Activated T-cell treated with anti-CD3 and anti-CD28 coated beads, Interleukin-2, amount 50 U/mL, for 1 hour (primary cell): ENCODE results near the gene CASP10.
"Not testable (repeated sequence)": the region's sequence is repeated elsewhere in the genome, so short reads cannot be mapped to it uniquely, and the experiment has no call there.

Experiments
- DNase-seq: peaks from one replicate; pipeline ENCODE4 v3.0.0-alpha.2; 2020

CASP10 gene

DNA sequence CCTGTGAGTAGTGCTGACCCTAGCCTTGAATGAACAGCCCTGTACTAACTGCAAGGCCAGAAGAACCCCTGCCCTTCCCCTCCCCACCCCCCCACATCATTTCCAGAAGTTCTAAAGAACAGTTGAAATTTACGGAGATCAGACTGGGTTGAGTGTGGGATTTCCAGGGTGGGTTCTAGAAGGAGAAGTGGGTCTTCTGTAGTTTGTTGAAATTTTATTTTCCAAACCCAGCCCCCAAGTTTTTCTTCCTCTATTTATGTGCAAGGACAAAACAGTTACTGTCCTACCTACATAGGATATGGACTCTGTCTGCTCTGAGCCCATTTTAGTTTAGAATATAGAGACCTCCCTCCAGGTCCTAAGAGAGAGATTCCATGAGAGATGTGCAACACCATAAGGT, 26.3 kb upstream of the CASP10 start:
- no peak for DNase-seq

- DNase-seq = no peak
Measured at GRCh38 chr2:201157694-201158093, 25.2 kb upstream of the CASP10 start.

- DNase-seq = no peak
Measured at GRCh38 chr2:201158111-201158929, 24.6 kb upstream of the CASP10 start.

- no peak for DNase-seq
Measured at GRCh38 chr2:201164166-201164565, 18.8 kb upstream of the CASP10 start.

GRCh38 chr2:201167546-201167945, 15.4 kb upstream of the CASP10 start:
- no peak for DNase-seq

DNA sequence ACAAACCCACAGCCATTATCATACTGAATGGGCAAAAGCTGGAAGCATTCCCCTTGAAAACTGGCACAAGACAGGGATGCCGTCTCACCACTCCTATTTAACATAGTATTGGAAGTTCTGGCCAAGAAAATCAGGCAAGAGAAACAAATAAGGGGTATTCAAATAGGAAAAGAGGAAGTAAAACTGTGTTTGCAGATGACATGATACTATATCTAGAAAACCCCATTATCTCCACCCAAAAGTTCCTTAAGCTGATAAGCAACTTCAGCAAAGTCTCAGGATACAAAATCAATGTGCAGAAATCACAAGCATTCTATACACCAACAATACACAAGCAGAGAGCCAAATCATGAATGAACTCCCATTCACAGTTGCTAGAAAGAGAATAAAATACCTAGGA, 14.4 kb upstream of the CASP10 start:
- not testable (repeated sequence) for DNase-seq

DNA sequence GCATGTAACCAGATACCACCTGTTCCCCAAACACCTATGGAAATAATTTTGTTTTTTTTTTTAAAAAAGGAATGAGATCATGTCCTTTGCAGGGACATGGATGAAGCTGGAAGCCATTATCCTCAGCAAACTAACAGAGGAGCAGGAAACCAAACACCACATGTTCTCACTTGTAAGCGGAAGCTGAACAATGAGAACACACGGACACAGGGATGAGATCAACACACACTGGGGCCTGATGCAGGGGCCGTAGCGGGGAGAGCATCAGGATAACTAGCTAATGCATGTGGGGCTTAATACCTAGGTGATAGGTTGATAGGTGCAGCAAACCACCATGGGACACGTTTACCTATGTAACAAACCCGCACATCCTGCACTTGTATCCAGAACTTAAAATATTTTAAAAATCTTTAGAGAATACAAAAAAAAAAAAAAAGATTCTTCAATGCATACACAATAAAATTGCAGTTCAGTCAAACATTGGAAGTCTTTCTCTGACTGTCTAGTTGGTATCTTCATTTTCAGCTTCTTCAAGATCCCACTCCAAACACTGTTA, 11.6 kb upstream of the CASP10 start:
- DNase-seq = no peak

- no peak for DNase-seq
Measured at GRCh38 chr2:201172279-201172678, 10.7 kb upstream of the CASP10 start.

GRCh38 chr2:201174687-201175086, 8.3 kb upstream of the CASP10 start:
- no peak for DNase-seq

- no peak for DNase-seq
Measured at GRCh38 chr2:201176081-201176481, 6.9 kb upstream of the CASP10 start.

GRCh38 chr2:201180010-201180409, 2.9 kb upstream of the CASP10 start:
- DNase-seq = no peak

DNA sequence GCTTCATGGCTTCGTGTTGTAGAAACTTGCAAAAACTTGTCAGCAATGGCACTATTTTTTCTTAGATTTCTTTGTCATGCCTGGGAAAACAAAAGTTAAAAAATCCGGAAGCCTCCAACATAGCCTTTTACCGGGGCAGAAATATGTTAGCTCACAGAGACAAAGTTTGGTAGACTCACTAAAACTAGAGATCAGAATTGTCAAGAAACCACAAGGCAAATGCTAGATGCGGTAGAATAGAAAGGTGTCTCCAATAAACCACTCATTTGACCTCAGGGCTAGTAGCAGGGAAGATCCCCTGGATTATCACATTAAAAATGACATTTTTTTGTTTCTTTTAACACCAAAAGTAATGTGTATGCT, 405 bp downstream of the CASP10 start:
- DNase-seq = no peak

- peak; percentile 33 for DNase-seq
Measured at GRCh38 chr2:201183835-201184234, 894 bp downstream of the CASP10 start.

DNA sequence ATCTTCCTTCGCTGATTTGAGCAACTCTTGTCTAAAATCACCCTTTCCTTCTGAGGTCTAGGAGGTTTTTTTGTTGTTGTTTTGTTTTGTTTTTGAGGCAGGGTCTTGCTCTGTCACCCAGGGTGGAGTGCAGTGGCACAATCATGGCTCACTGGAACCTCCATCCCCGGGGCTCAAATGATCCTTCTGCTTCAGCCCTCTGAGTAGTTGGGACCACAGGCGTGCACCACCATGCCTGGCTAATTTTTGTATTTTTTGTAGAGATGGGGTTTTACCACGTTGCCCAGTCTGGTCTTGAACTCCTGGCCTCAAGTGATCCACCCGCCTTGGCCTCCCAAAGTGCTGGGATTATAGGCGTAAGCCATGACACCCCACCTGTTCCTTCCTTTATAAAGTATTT, 1.3 kb downstream of the CASP10 start:
- DNase-seq = not testable (repeated sequence)

- no peak for DNase-seq
Measured at GRCh38 chr2:201185863-201186262, 2.9 kb downstream of the CASP10 start.

DNA sequence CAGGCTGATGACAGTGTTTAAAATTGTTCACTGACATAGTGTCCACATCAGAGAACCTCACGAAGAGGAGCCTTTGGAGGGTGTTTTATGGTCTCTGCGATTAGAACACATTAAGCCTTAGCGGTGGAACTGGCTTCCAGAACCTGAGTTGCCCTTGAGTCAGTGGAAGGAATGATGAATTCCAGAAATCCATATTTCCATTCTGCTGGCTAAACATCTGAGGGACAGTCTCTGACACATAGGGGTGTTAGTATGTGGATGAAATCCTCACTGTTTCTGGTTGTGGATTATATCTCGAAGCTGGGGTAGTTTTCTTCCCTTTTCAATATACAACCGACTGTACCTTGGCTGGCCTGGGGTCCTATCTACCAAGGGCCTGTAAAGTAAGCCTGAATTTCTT, 4.0 kb downstream of the CASP10 start:
- DNase-seq = no peak

- no peak for DNase-seq
Measured at GRCh38 chr2:201188449-201188848, 5.5 kb downstream of the CASP10 start.

- DNase-seq = no peak
Measured at GRCh38 chr2:201191132-201191875, 8.4 kb downstream of the CASP10 start.

- DNase-seq = no peak
Measured at GRCh38 chr2:201194097-201194496, 11.2 kb downstream of the CASP10 start.

DNA sequence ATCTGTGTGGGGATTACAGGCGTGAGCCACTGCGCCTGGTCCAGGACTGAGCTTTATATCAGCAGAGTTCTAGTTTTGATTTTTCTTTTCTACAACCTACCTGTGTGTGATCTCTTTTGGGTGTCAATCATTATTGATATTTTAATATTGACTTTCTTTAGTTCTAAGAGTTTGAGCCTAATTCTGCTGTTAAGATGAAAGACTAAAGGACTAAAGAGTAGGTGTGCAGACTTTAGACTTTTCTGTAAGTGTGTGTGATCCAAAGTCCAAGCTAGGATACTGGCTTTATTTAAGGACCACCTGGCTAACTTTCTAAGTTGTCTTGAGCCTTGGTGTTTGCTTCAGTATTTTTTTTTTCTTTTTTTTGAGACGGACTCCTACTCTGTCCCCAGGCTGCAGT, 12.4 kb downstream of the CASP10 start:
- DNase-seq = no peak

DNA sequence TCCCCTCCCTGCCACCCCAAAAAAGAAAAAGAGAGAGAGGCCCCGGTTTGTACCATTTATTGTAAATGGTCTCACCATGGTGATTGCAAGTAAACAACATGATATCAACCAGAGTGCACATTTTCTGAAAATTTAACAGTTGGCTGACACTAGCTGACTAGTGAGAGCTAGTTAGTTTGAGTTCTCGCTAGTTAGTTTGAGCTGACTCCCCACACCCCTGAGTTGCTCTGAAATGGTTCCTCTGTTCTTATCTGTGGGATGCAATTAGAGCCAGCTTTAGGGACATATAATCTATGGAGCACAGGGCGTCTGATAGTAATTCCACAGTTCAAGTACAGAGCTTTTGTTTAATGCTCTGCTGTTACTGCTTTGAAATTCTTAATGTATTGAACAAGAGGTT, 13.1 kb downstream of the CASP10 start:
- DNase-seq = no peak

GRCh38 chr2:201196803-201197202, 13.9 kb downstream of the CASP10 start:
- DNase-seq = no peak

DNA sequence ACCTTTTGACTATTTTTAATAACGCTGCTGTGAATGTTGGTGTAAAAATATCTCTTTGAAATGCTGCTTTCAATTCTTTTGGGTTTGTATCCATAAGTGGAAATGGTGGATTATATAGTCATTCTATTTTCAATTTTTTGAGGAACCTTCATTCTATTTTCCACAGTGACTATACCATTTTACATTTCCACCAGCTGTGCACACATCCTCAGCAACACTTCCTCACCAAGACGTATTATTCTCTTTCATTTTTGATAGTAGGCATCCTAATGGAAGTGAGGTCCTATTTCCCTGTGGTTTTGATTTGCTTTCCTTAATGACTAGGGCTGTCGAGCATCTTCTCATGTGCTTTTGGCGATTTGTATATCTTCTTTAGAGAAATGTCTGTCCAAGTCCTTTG, 14.8 kb downstream of the CASP10 start:
- no peak for DNase-seq

DNA sequence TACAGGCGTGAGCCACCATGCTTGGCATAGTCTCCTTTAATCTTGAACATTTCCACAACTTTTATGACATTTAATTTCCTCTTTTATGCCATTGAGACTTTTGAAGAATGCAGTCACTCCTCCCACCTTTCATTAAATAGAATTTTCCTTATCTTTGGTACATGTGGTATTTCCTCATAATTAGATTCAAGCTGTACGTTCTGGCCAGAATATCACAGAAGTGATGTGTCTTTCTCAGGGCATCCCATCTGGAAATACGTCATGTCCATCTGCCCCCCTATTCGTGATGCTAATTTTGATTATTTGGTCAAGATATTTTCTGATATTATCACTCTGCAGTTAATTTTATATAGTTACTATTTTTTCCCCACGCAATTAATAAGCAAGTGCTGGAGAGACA, 16.9 kb downstream of the CASP10 start:
- DNase-seq = no peak
